ENCODE data around the gene FGF18. TPM values are rescaled to one million over a fixed set of nuclear protein-coding genes. Genes with fewer than 3 reads are reported as not detected.

The FGF18 gene
- total and polyA plus RNA-seq, 9 of the 15 experiments (the other 6 are each of a cell fraction or from before 2014, with no cell fraction given), result 0.05 to 0.18 (median 0.11) TPM; not detected in 6

DNA sequence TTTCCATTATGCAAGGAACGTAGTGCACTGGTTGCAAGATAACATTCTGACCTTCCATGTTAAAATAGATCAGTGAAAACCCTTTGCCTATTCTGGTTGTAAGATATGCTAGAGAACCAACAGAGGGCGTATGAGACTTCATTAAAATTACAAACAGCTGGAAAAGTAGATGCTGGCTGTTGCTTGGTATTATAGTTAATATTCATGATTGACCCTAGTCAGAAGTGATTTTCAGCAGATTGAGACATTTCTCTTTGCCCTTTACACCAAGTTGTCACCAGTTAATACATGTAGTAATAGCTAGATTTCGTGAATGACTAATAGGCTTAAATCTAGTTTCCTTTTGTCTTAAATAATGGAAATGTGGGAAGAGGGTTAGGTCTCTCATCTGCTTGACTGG, 13.8 kb upstream of the FGF18 start (continued):
- TF ChIP-seq ZNF764 (CRISPR knock-in tag; IDR thresholded peaks at IDR 0.05; ENCODE audit: low read depth) (no peak), NFATC3 (IDR thresholded peaks at IDR 0.05) (0 out of 2 replicates have a peak, but pooled peaks have one; percentile 29), KAT7 (CRISPR knock-in tag; IDR thresholded peaks at IDR 0.05; ENCODE audit: borderline replicate concordance) (no peak), CBX2 (IDR thresholded peaks at IDR 0.05; ENCODE audit: insufficient read depth, low read length, poor library complexity, severe bottlenecking) (no peak), RNF2 (IDR thresholded peaks at IDR 0.05) (no peak)
- TF ChIP-seq, protein P1, sequence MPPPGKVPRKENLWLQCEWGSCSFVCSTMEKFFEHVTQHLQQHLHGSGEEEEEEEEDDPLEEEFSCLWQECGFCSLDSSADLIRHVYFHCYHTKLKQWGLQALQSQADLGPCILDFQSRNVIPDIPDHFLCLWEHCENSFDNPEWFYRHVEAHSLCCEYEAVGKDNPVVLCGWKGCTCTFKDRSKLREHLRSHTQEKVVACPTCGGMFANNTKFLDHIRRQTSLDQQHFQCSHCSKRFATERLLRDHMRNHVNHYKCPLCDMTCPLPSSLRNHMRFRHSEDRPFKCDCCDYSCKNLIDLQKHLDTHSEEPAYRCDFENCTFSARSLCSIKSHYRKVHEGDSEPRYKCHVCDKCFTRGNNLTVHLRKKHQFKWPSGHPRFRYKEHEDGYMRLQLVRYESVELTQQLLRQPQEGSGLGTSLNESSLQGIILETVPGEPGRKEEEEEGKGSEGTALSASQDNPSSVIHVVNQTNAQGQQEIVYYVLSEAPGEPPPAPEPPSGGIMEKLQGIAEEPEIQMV (tag; conservative IDR thresholded peaks at IDR 0.05; ENCODE audit: low read depth), result no peak

DNA sequence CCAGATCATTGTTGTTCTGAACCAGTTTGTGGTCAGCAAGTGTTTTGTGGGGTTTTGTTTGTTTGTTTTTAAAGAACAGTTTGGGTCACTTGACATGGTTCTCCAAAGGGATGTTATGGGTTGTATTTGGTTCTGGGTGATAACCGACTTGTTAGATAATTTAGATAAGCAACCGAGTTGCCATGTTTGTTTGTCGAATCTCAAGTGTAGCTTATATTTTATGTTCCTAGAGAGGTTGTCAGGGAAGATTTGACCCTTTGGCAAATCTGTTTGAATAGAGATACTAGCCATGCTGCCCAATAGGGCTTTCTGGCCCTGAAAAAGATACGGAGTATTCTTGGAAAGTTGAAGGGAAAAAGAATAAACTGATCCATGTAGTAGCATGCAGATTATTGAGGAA, 12.2 kb upstream of the FGF18 start:
- no peak for ATAC-seq
- Histone ChIP-seq H3K36me3 (ENCODE audit: control insufficient read depth, insufficient read depth, low read length) (peaks cover 75% of the 10 kb centered on the region), H3K4me1 (replicated peaks in 1 of 2; ENCODE audit: control insufficient read depth in 2 of 2, insufficient read depth in 2 of 2, low read length in 2 of 2) (peaks cover 0 to 13% of the 10 kb centered on the region in 2 experiments; a peak in 2 of 5 replicates), H3K9me3 (replicated peaks; ENCODE audit: control insufficient read depth, insufficient read depth, low read depth, low read length) (no peaks in the 10 kb centered on the region), H3K9me1 (ENCODE audit: control insufficient read depth, insufficient read depth, low read length) (no peaks in the 10 kb centered on the region), H3K27ac (ENCODE audit: extremely low read depth, low read depth, low read length) (no peak overlapping the region), H3K4me3 (no peak overlapping the region), H3K4me2 (ENCODE audit: insufficient read depth, low read length) (no peak overlapping the region), H3K79me2 (ENCODE audit: control insufficient read depth, insufficient read depth, low read length) (peaks cover 55% of the 10 kb centered on the region), H3K27me3 (ENCODE audit: control insufficient read depth in 2 of 2, insufficient read depth in 2 of 2, low read length in 2 of 2) (no peaks in the 10 kb centered on the region), H4K20me1 (replicated peaks; ENCODE audit: control insufficient read depth, insufficient read depth, low read length) (peaks cover 24% of the 10 kb centered on the region), H3K9ac (ENCODE audit: insufficient read depth in 1 of 2, low read depth in 2 of 2, low read length in 2 of 2) (no peak overlapping the region), H2AFZ (ENCODE audit: low read depth, low read length) (no peak overlapping the region)
- POLR2A ChIA-PET, result interaction anchor here (2.2 kb wide), 1 partner anchor 18 kb away, joined by 12 read pairs; no protein-coding TSS in a partner anchor
- CTCF ChIA-PET (ENCODE audit: low intra/inter-chr PET ratio), result no interaction called here
- BruUV-seq (replicated peaks), result TSS peak; percentile 14
- DNase-seq (ENCODE audit: extremely low read depth in 1 of 4, low spot score in 3 of 4), result no peak
- peak; percentile 18 for TF ChIP-seq POLR2B (IDR thresholded peaks at IDR 0.05; ENCODE audit: low read depth, partially characterized antibody)
- TF ChIP-seq ZBED1 (IDR thresholded peaks at IDR 0.05), result no peak
- no peak for TF ChIP-seq MYNN (IDR thresholded peaks at IDR 0.05)
- TF ChIP-seq MYNN (CRISPR knock-in tag; IDR thresholded peaks at IDR 0.05), result no peak
- TF ChIP-seq ZNF695 (CRISPR knock-in tag; IDR thresholded peaks at IDR 0.05), result no peak
- no peak for TF ChIP-seq ZNF263 (CRISPR knock-in tag; IDR thresholded peaks at IDR 0.05; ENCODE audit: borderline replicate concordance)
- TF ChIP-seq, protein P2, sequence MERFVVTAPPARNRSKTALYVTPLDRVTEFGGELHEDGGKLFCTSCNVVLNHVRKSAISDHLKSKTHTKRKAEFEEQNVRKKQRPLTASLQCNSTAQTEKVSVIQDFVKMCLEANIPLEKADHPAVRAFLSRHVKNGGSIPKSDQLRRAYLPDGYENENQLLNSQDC (CRISPR knock-in tag; IDR thresholded peaks at IDR 0.05), result no peak
- TF ChIP-seq POLR2A (conservative IDR thresholded peaks at IDR 0.05), result peak; percentile 16; the same call in 1 of the 2 replicates
- TF ChIP-seq GABPB1 (CRISPR knock-in tag; IDR thresholded peaks at IDR 0.05), result no peak
- 56% methylated on average over 4 of the region's 4 CpGs for WGBS (ENCODE audit: insufficient coverage, low coverage, missing lambda C conversion rate)
- FAIRE-seq, result no peak
- intact Hi-C loops (cut with micrococcal nuclease) (no loop called here), in situ Hi-C loops (cut with MboI) (no loop called here)
